Ureter (tissue), 1 donor: Measurements from ENCODE around the gene MCOLN1. TPM values are rescaled to one million over a fixed set of nuclear protein-coding genes. Genes with fewer than 3 reads are reported as not detected.
"Not testable (repeated sequence)": the region's sequence is repeated elsewhere in the genome, so short reads cannot be mapped to it uniquely, and the experiment has no call there.

Experiments
- DNase-seq: peaks from one replicate; pipeline ENCODE4 v3.0.0-alpha.2; 2020; ENCODE audit warnings: low spot score
- total RNA-seq: library from RNA; stranded (reverse); gene quantifications from one replicate; pipeline ENCODE4 v1.2.4, GENCODE V29; 2023
- donor health status: DM: yes; HTN: yes; CAD: no.

Gene MCOLN1
- total RNA-seq, 1 donor from 2014 or later, result 20.0 TPM

GRCh38 chr19:7565332-7565731, 42.9 kb downstream of the MCOLN1 start:
- DNase-seq, result no peak

DNA sequence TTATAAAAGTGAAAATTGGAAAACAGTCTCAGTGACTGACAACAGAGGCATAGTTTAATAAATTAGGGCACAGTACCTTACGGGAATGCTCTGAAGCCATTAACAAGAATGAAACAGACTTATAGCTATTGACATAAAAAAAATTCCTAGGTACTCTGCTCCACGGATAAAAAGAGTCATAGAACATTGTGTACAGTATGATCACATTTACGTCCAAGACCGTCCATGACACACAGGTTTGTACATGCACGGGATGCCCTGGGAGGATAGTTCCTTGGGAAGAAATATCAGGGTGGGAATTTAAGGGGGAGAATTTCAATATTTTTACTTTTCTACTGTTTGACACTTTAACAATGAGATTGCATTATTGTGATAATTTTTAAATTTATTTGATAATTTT, 48.3 kb downstream of the MCOLN1 start:
- no peak for DNase-seq

DNA sequence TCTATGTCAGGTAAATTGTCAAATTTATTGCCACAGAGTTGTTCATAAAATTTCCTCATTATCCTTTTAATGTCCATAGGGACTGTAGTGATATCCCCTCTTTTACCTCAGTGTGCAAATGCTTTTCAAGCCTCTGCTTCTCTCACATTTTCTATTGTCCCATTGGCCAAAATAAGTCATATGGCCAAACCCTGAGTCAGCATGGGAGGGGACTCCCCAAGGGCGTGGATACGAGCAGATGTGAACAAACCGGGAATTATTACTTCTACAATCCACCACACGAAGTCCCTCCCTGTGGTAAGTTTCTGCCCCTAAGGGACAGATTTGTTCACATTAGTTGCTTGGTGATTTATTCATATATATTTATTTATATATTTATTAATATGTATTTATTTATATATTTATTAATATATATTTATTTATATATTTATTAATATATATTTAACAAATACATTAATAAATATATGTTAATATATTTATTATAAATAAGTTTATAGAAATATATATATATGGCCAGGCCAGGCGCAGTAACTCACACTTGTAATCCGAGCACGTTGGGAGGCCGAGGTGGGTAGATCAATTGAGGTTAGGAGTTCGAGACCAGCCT, 53.1 kb downstream of the MCOLN1 start:
- DNase-seq, result no peak

DNA sequence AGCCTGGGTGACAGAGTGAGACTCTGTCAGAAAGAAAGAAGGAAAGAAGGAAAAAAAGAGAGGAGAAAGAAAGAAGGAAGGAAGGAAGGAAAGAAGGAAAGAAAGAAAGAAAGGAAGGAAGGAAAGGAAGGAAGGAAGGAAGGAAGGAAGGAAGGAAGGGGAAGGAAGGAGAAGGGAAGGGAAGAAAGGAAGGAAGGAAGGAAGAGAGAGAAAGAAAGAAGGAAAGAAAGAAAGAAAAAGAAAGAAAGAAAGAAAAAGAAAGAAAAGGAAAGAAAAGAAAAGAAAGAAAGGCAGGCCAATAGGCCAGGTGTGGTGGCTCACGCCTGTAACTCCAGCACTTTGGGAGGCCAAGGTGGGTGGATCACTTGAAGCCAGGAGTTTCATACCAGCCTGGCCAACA, 55.0 kb downstream of the MCOLN1 start:
- DNase-seq, result not testable (repeated sequence)

DNA sequence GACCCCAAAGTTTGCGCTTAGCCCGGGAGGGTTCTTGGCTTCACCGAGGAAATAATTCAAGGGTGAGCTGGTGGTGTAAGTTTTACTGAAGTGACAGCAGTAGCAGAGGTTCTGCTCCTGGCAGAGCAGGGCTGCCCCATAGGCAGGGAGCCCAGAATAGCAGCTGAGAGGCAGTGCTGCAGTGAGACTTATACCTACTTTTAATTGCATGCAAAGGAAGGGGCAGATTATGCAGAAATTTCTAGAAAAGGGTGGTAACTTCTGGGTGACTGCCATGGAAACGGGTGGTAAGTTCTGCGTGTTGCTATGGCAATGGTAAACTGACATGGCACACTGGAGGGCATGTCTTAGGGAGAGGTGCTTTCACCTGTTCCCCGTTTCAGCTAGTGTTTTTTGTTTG, 55.7 kb downstream of the MCOLN1 start:
- DNase-seq, result no peak

DNA sequence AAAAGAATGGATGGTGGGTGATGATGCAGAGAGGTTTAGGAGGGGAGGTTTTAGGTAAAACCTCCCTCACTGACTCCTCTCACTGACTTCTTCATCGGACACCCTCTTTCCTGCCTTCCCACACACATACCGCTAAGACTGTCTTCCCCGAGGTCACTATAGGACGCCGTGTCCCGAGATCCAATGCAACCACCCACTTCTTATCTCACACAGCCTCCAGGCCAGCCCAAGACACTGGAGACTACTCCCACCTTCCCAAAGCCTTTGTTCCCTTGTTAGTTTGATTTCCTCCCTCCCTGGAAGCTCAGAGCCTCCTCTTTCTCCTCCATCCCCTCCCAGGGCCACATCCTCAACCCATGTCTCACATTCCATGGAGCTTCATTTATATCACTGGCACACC, 56.8 kb downstream of the MCOLN1 start:
- DNase-seq, result no peak

GRCh38 chr19:7582446-7582845, 60.0 kb downstream of the MCOLN1 start:
- no peak for DNase-seq

Other genes with a start within 250 kb of the MCOLN1 start
- gene INSR, start 228.2 kb upstream of the MCOLN1 start, total RNA-seq, result 78.9 TPM
- gene ARHGEF18, start 173.7 kb upstream of the MCOLN1 start, total RNA-seq, result 54.2 TPM
- 7.8 TPM for gene PEX11G, start 33.6 kb upstream of the MCOLN1 start, total RNA-seq
- gene ZNF358, start 6.5 kb upstream of the MCOLN1 start, total RNA-seq, result 34.3 TPM
- 79.5 TPM for gene PNPLA6, start 13.1 kb downstream of the MCOLN1 start, total RNA-seq
- gene CAMSAP3, start 73.2 kb downstream of the MCOLN1 start, total RNA-seq, result 29.3 TPM
- 39.0 TPM for gene XAB2, start 106.9 kb downstream of the MCOLN1 start, total RNA-seq
- gene PET100, start 107.2 kb downstream of the MCOLN1 start, total RNA-seq, result 66.7 TPM
- gene PCP2, start 111.1 kb downstream of the MCOLN1 start, total RNA-seq, result 1.7 TPM
- 122 TPM for gene STXBP2, start 114.5 kb downstream of the MCOLN1 start, total RNA-seq
- gene RETN, start 146.4 kb downstream of the MCOLN1 start, total RNA-seq, result not detected
- not detected for gene MCEMP1, start 154.5 kb downstream of the MCOLN1 start, total RNA-seq
- gene TRAPPC5, start 158.2 kb downstream of the MCOLN1 start, total RNA-seq, result 80.8 TPM
- not detected for gene FCER2, start 179.5 kb downstream of the MCOLN1 start, total RNA-seq
- gene CLEC4G, start 209.5 kb downstream of the MCOLN1 start, total RNA-seq, result 0.57 TPM
- gene CD209, start 224.9 kb downstream of the MCOLN1 start, total RNA-seq, result 3.3 TPM
- not detected for gene CLEC4M, start 240.6 kb downstream of the MCOLN1 start, total RNA-seq